ENCODE results near the gene ZFP36.

DNA sequence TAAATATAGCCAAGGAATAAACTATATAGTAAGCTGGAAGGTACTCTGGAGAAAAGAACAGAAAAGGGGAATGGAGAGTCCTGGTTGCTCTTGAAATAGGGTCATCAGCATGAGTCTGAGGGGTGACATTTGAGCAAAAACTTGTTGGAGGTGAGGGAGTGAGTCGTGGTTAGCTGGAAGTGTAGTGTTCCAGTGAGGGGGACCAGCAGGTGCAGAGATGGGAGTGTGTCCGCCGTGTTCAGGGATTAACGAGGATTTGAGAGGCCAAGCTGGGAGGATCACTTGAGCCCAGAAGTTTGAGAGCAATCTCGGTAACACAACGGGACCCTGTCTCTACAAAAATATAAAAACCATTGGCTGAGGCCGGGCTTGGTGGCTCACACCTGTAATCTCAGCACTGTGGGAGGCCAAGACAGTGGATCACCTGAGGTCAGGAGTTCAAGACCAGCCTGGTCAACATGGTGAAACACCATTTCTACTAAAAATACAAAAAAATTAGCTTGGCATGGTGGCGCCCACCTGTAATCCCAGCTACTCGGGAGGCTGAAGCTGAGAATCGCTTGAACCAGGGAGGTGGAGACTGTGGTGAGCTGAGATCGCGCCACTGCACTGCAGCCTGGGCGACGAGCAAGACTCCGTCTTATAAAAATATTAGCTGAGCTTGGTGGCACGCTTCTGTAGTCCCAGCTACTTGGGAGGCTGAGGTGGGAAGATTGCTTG, 39.9 kb downstream of the ZFP36 start:
- TF ChIP-seq ZNF274 (IDR thresholded peaks at IDR 0.05; ENCODE audit: low read depth, low read length) (no peak), YY1 (IDR thresholded peaks at IDR 0.05; ENCODE audit: insufficient read depth, insufficient read length) (no peak)
